H1 (cell line): Measurements from ENCODE around the gene TOR1AIP1. TPM values are rescaled to one million over a fixed set of nuclear protein-coding genes. Genes with fewer than 3 reads are reported as not detected.

Experiments
- CTCF ChIA-PET: fragments of 300-600 bp; sonication (Branson Sonifier 250); formaldehyde crosslinking; loops from one replicate; lab custom pipeline; 2021; ENCODE audit not compliant: partially characterized antibody; lab: Charles Lee
- POLR2A ChIA-PET: fragments of 300-600 bp; sonication (Branson Sonifier 250); formaldehyde crosslinking; loops from one replicate; lab custom pipeline; 2021; ENCODE audit warnings: inconsistent platforms; ENCODE audit not compliant: partially characterized antibody; lab: Charles Lee
- DNase-seq, 2 experiments: peaks; one replicate each; pipeline versions ENCODE4 v3.0.0 to v3.0.0-alpha.2; 2010 to 2022; ENCODE audit warnings: low spot score in 2 of 2, low read depth in 1 of 2, mixed read lengths in 1 of 2
- FAIRE-seq: peaks from 2 replicates; lab custom pipeline; 2011; peaks lifted over from hg19 to GRCh38; lab: Jason Lieb, UNC
- H2AFZ ChIP-seq: 2 replicates; pipeline ENCODE4 v1.8.1; 2012; ENCODE audit warnings: low read length, inconsistent platforms
- H2AK5ac ChIP-seq: 2 replicates; pipeline ENCODE4 v1.6.1; 2013; ENCODE audit warnings: low read depth, low read length
- H2BK120ac ChIP-seq: replicated peaks from 2 replicates; pipeline ENCODE3; 2013; ENCODE audit warnings: low read depth, low read length, inconsistent platforms
- H2BK12ac ChIP-seq: 2 replicates; pipeline ENCODE4 v1.6.1; 2013; ENCODE audit warnings: low read depth, low read length
- H2BK15ac ChIP-seq: 2 replicates; pipeline ENCODE4 v1.6.1; 2013; ENCODE audit warnings: low read length
- H2BK20ac ChIP-seq: 2 replicates; pipeline ENCODE4 v1.6.1; 2013; ENCODE audit warnings: low read length
- H2BK5ac ChIP-seq: 2 replicates; pipeline ENCODE4 v1.6.1; 2013; ENCODE audit warnings: low read depth, low read length
- H3K14ac ChIP-seq: 2 replicates; pipeline ENCODE4 v1.6.1; 2013; ENCODE audit warnings: inconsistent platforms; ENCODE audit not compliant: insufficient read length
- H3K18ac ChIP-seq: 2 replicates; pipeline ENCODE4 v1.6.1; 2013; ENCODE audit warnings: low read length; ENCODE audit errors: extremely low read depth
- H3K23ac ChIP-seq: 2 replicates; pipeline ENCODE4 v1.6.1; 2013; ENCODE audit warnings: inconsistent platforms; ENCODE audit not compliant: insufficient read length
- H3K23me2 ChIP-seq: 2 replicates; pipeline ENCODE4 v1.6.1; 2013; ENCODE audit warnings: low read depth, low read length
- H3K27ac ChIP-seq: 2 replicates; pipeline ENCODE4 v1.6.1; 2011; ENCODE audit warnings: low read depth, low read length, inconsistent platforms
- H3K27me3 ChIP-seq, 4 experiments: replicated peaks in 1 of 4; 1 replicate in 1 of 4; 2 replicates in 3 of 4; pipeline versions ENCODE4 v1.6.1 to v1.8.1; 2011 to 2013; ENCODE audit warnings: low read length in 3 of 4, mild to moderate bottlenecking in 3 of 4, inconsistent platforms in 2 of 4, mixed read lengths in 2 of 4, moderate library complexity in 1 of 4; ENCODE audit not compliant: control insufficient read depth in 3 of 4, insufficient read depth in 3 of 4; ENCODE audit errors: extremely low read depth in 1 of 4
- H3K36me3 ChIP-seq, 4 experiments: 2 replicates each; pipeline versions ENCODE4 v1.6.1 to v1.8.1; 2011 to 2013; ENCODE audit warnings: mild to moderate bottlenecking in 4 of 4, low read length in 3 of 4, moderate library complexity in 2 of 4, control low read depth in 1 of 4, inconsistent platforms in 1 of 4; ENCODE audit not compliant: insufficient read depth in 4 of 4, control insufficient read depth in 2 of 4
- H3K4ac ChIP-seq: replicated peaks from 2 replicates; pipeline ENCODE3; 2013; ENCODE audit warnings: low read length, low read depth, mixed read lengths, inconsistent platforms; ENCODE audit not compliant: insufficient read length
- H3K4me1 ChIP-seq, 4 experiments: replicated peaks in 1 of 4; 1 replicate in 1 of 4; 2 replicates in 3 of 4; pipeline versions ENCODE4 v1.6.1 to v1.8.1; 2011 to 2013; ENCODE audit warnings: low read length in 3 of 4, inconsistent platforms in 2 of 4, mixed read lengths in 1 of 4; ENCODE audit not compliant: insufficient read depth in 4 of 4, control insufficient read depth in 3 of 4
- H3K4me2 ChIP-seq, 2 experiments: 2 replicates each; pipeline versions ENCODE4 v1.6.1 to v1.8.1; 2011 to 2013; ENCODE audit warnings: low read depth in 2 of 2, low read length in 2 of 2, control low read depth in 1 of 2, inconsistent platforms in 1 of 2, mild to moderate bottlenecking in 1 of 2; ENCODE audit not compliant: insufficient read depth in 1 of 2
- H3K4me3 ChIP-seq, 4 experiments: fragments of 200-600, 300-600 bp in 1 of 4; sonication (generic), shearing (Covaris generic), sonication (Bioruptor Twin) in 1 of 4; 2 replicates each; pipeline versions ENCODE4 v1.5.1 to v1.8.1; 2011 to 2016; ENCODE audit warnings: low read length in 4 of 4, low read depth in 3 of 4, control low read depth in 2 of 4, inconsistent platforms in 2 of 4, mild to moderate bottlenecking in 2 of 4, mixed read lengths in 1 of 4, moderate library complexity in 1 of 4; ENCODE audit not compliant: insufficient read depth in 2 of 4; ENCODE audit errors: extremely low read depth in 1 of 4
- H3K56ac ChIP-seq: replicated peaks from 2 replicates; pipeline ENCODE3; 2013; ENCODE audit warnings: low read depth, mild to moderate bottlenecking, mixed read lengths, low read length, inconsistent platforms; ENCODE audit not compliant: insufficient read length
- H3K79me1 ChIP-seq: 2 replicates; pipeline ENCODE4 v1.6.1; 2013; ENCODE audit warnings: low read depth, low read length, control low read depth
- H3K79me2 ChIP-seq, 2 experiments: 2 replicates each; pipeline versions ENCODE4 v1.6.1 to v1.8.1; 2012 to 2013; ENCODE audit warnings: low read length in 2 of 2, mild to moderate bottlenecking in 2 of 2, inconsistent platforms in 1 of 2; ENCODE audit not compliant: insufficient read depth in 2 of 2, control insufficient read depth in 1 of 2
- H3K9ac ChIP-seq, 4 experiments: replicated peaks in 1 of 4; 1 replicate in 1 of 4; 2 replicates in 3 of 4; pipeline versions ENCODE4 v1.6.1 to v1.8.1; 2011 to 2013; ENCODE audit warnings: low read depth in 3 of 4, low read length in 3 of 4, control low read depth in 2 of 4, mild to moderate bottlenecking in 2 of 4, moderate library complexity in 2 of 4, inconsistent platforms in 1 of 4; ENCODE audit errors: extremely low read depth in 1 of 4
- H3K9me3 ChIP-seq, 2 experiments: 2 replicates each; pipeline versions ENCODE4 v1.6.1 to v1.8.1; 2012 to 2013; ENCODE audit warnings: mild to moderate bottlenecking in 2 of 2, moderate library complexity in 2 of 2, control low read depth in 1 of 2, inconsistent platforms in 1 of 2, low read depth in 1 of 2, low read length in 1 of 2, mixed read lengths in 1 of 2; ENCODE audit not compliant: insufficient read depth in 2 of 2
- H4K20me1 ChIP-seq, 2 experiments: replicated peaks in 1 of 2; 2 replicates each; pipeline versions ENCODE3 to v1.8.1; 2011 to 2013; ENCODE audit warnings: inconsistent platforms in 2 of 2, low read length in 2 of 2, mild to moderate bottlenecking in 1 of 2; ENCODE audit not compliant: insufficient read depth in 2 of 2, control insufficient read depth in 1 of 2
- H4K5ac ChIP-seq: 2 replicates; pipeline ENCODE4 v1.6.1; 2013; ENCODE audit warnings: low read length, low read depth, mixed read lengths, inconsistent platforms; ENCODE audit not compliant: insufficient read length
- H4K8ac ChIP-seq: 2 replicates; pipeline ENCODE4 v1.8.0; 2013; ENCODE audit warnings: mild to moderate bottlenecking, moderate library complexity, low read length, inconsistent platforms; ENCODE audit not compliant: insufficient read depth; ENCODE audit errors: extremely low read depth
- H4K91ac ChIP-seq: replicated peaks from 2 replicates; pipeline ENCODE3; 2013; ENCODE audit warnings: low read length, mixed read lengths, inconsistent platforms; ENCODE audit not compliant: insufficient read length
- BACH1 ChIP-seq: IDR thresholded peaks from 2 replicates; pipeline ENCODE4 v1.6.1; 2012; ENCODE audit warnings: low read length, improper control_type of control experiment
- WGBS, 2 experiments: shearing (Covaris generic) in 1 of 2; methylation state at CpG; one replicate each; pipeline versions ENCODE4 v1.1.6 to v1.1.7; 2013 to 2015; ENCODE audit warnings: low lambda C conversion rate in 2 of 2, mixed read lengths in 2 of 2, inconsistent platforms in 1 of 2, low coverage in 1 of 2, missing lambda C conversion rate in 1 of 2; ENCODE audit not compliant: insufficient replicate concordance in 2 of 2, insufficient coverage in 1 of 2, insufficient read length in 1 of 2; ENCODE audit errors: extremely low coverage in 1 of 2, missing lambda C conversion rate in 1 of 2; 5-methylcytosine and 5-hydroxymethylcytosine counted together
- polyA plus RNA-seq, 7 experiments: library from polyadenylated mRNA; depleted of rRNA in 3 of 7; stranded (reverse) in 5 of 7; unstranded in 2 of 7; fragments of >200 nt in 5 of 7; fragments of 200-250 nt in 2 of 7; gene quantifications; 1 replicate in 5 of 7; 2 replicates in 1 of 7; 4 replicates in 1 of 7; pipeline versions ENCODE4 v1.2.1 to v1.2.3, GENCODE V29; 2011 to 2013; ENCODE audit warnings: missing spikeins in 2 of 7, mixed read lengths in 2 of 7
- total RNA-seq: library from RNA; stranded (reverse); fragmentation: NEBNext Ultra II Directional; extraction: Animal tissue kit (Norgen Biotek cat#: 25700); gene quantifications from 2 replicates; pipeline ENCODE4 v1.2.1, GENCODE V29; 2021

TOR1AIP1 gene
- total and polyA plus RNA-seq, 2 of the 8 experiments (the other 6 are each of a cell fraction or from before 2014, with no cell fraction given) = 5.7 to 22.8 TPM

DNA sequence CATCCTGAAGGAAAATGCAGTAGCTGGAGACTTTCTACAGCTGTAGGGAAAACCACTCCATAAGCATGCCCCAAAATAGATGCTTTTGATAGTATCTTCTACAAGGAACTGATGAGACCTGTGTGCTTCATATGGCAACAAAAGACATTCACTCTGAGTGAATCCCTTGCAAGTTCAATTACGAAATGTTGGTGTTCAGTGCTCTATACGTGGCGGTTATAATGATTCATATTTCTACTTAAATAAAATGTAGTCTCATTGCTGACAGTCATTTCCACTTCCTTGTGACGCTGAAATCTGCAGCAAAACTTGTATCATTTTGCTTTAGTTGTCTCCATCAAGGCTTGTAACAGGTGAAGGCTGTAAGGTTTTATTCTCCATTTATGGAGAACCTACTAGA lies 25.1 kb upstream of the TOR1AIP1 start:
- H2AFZ ChIP-seq = no peak overlapping the region
- DNase-seq = no peak
- no peak overlapping the region for H3K23ac ChIP-seq
- H2BK12ac ChIP-seq = no peak overlapping the region
- no peak overlapping the region for H3K56ac ChIP-seq
- H3K79me2 ChIP-seq = no peaks in the 10 kb centered on the region
- no peak overlapping the region for H4K91ac ChIP-seq
- H3K4me1 ChIP-seq = no peaks in the 10 kb centered on the region
- H3K18ac ChIP-seq = no peak overlapping the region
- WGBS, 2 experiments = 90% methylated on average over 4 of the region's 4 CpGs; no CpG with 5 or more reads in 1 of the 2 experiments
- H3K27ac ChIP-seq = no peak overlapping the region
- H3K4ac ChIP-seq = no peak overlapping the region
- H3K23me2 ChIP-seq = no peaks in the 10 kb centered on the region
- peaks cover 0 to 19% (median 2%) of the 10 kb centered on the region in 4 experiments; a peak in 4 of 8 replicates for H3K36me3 ChIP-seq
- ChIA-PET POLR2A (no interaction called here), CTCF (no interaction called here)
- no peak overlapping the region for H4K5ac ChIP-seq
- H3K14ac ChIP-seq = no peak overlapping the region
- H2BK20ac ChIP-seq = no peak overlapping the region
- H3K27me3 ChIP-seq = no peaks in the 10 kb centered on the region
- H4K20me1 ChIP-seq = no peaks in the 10 kb centered on the region
- no peaks in the 10 kb centered on the region; the same call in 1 of the 2 replicates for H3K79me1 ChIP-seq
- no peak overlapping the region for H2BK5ac ChIP-seq
- no peak overlapping the region for H2BK120ac ChIP-seq
- H4K8ac ChIP-seq = no peak overlapping the region
- no peak overlapping the region for H3K4me3 ChIP-seq
- no peak for FAIRE-seq
- H3K9me3 ChIP-seq = no peaks in the 10 kb centered on the region
- no peak overlapping the region for H3K4me2 ChIP-seq
- no peak overlapping the region for H2BK15ac ChIP-seq
- H2AK5ac ChIP-seq = no peak overlapping the region
- H3K9ac ChIP-seq = no peak overlapping the region
- TF ChIP-seq BACH1 = no peak
